NCI-H2029 treated with DMSO at 0.1 percent for 48 hours (cell line): ENCODE results near the gene PTPRN2.
"Not testable (repeated sequence)": the region's sequence is repeated elsewhere in the genome, so short reads cannot be mapped to it uniquely, and the experiment has no call there.

Experiments
- DNase-seq: peaks from one replicate; lab custom pipeline; 2025; lab: John Stamatoyannopoulos, UW

The PTPRN2 gene

DNA sequence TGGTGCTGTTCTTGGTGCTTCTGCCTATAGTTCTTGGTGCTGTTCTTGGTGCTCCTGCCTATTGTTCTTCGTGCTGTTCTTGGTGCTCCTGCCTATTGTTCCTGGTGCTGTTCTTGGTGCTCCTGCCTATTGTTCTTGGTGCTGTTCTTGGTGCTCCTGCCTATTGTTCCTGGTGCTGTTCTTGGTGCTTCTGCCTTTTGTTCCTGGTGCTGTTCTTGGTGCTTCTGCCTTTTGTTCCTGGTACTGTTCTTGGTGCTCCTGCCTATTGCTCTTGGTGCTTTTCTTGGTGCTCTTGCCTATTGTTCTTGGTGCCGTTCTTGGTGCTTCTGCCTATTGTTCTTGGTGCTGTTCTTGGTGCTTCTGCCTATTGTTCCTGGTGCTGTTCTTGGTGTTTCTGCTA, 71.1 kb downstream of the PTPRN2 start:
- no peak for DNase-seq

DNA sequence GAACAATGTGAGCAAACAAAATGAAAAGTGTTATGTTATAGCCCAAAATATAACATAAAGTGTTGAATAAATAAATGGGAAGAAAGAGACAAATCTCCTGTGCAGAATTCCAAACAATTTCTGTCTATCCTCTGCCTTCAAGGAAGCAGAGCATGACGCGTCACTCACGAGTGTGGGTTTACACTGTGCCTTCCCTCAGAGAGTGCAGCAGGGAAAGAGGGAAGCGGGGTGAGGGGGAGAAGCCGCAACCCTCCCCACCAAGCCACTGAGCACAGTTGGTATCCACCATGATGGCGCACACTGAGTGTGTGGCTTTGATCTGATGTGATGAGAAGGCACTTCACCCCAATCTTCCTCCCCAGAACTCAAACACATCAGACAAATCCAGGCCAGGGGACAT, 74.8 kb downstream of the PTPRN2 start:
- no peak for DNase-seq

GRCh38 chr7:158512042-158512441, 75.6 kb downstream of the PTPRN2 start:
- no peak for DNase-seq

DNA sequence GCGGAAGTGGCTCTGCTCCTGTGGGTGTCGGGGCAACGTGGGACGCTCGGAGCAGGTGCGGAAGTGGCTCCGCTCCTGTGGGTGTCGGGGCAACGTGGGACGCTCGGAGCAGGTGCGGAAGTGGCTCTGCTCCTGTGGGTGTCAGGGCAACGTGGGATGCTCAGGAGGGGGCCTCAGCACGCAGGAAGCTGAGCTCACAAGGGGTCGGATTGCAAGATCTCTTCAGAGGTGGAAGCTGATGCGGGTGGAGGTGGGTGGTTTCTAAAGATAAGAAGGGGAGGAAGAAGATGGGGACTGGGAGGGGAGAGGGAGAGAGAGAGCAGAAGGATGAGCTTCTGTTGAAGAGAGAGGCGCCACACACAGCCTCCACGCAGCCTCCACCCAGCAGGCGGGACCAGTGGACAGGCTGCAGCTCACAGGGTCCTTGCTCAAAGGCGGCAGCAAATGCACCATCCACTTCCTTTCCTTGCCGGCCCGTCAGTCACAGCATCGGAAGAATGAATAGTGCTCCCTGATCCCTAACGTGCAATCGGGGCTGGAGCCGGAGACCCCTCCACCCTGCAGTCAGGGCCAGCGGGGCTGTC, 78.7 kb downstream of the PTPRN2 start:
- no peak for DNase-seq

- not testable (repeated sequence) for DNase-seq
Observed at GRCh38 chr7:158508321-158508720, 79.3 kb downstream of the PTPRN2 start.

GRCh38 chr7:158507917-158508316, 79.7 kb downstream of the PTPRN2 start:
- no peak for DNase-seq

DNA sequence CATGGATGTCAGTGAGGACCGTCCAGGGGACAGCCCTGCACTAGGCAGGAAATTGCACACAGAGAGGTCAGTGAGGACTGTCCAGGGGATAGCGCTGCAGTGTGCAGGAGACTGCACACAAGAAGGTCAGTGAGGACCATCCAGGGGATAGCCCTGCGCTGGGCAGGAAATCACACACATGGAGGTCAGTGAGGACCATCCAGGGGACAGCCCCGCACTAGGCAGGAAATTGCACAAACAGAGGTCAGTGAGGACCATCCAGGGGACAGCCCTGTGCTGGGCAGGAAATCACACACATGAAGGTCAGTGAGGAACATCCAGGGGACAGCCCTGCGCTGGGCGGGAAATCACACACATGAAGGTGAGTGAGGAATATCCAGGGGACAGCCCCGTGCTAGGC, 80.4 kb downstream of the PTPRN2 start:
- not testable (repeated sequence) for DNase-seq

GRCh38 chr7:158506626-158507025, 81.0 kb downstream of the PTPRN2 start:
- DNase-seq = no peak

GRCh38 chr7:158505683-158506082, 81.9 kb downstream of the PTPRN2 start:
- DNase-seq = no peak

DNA sequence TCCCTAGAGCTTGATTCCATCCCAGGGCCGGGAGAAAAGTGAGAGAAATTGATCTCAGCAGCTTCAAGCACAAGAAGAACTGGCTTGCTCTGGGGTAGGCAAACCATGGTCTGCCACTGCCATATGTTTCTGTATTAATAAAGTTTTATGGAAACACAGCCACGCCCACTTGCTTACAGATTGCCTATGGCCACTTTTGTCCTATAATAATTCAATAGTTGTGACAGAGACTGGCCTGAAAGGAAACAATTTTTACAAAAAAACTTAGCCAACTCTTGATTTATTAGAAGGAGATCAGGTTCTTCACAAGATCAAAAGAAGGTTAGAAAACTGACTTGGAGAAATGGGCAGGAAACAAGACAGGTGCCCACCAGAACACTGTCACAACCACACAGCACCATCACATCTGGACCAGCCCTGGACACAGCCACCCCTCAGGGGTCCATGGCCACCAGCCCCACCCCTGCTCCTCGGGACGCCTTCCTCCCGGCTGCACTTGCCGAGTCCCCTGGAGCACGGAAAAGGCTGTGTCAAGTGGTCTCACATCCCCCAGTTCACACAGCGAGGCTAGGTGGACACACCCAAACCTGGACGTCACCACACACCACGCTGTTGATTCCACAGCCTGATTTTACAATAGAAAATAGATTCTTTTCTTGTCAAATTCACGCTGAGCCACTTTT, 85.4 kb downstream of the PTPRN2 start:
- no peak for DNase-seq

DNA sequence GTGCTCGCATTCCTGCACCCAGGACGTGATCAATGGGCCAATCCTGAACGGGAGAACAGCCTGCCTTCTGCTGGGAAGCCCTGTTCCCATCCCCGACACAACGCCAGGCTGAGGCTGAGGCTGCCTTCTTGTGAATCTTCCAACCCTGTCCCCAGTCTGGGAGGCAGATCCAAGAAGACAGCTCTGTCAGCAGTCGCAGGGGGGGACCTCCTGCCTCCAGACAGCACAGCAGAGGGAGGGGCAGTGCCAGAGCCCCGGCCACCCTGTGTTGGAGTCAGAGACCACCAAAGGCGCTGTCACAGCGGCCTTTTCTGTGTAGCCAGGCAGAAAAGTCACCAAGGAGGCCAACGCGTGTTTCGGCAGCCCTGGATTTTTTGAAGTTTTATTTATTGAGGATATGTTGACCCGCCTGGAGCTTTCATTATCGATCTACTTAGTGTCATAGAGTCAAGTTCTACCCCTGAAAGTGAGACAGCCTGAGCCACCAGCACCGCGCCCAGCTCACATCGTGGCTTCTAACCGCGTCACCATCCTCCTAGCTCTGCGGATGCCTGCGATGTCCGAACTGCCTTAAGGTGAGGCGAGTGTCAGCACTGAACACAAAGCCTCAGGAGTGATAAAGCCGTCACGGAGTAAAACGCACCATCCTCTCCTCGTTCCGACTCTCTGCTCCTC, 86.1 kb downstream of the PTPRN2 start:
- no peak for DNase-seq

DNA sequence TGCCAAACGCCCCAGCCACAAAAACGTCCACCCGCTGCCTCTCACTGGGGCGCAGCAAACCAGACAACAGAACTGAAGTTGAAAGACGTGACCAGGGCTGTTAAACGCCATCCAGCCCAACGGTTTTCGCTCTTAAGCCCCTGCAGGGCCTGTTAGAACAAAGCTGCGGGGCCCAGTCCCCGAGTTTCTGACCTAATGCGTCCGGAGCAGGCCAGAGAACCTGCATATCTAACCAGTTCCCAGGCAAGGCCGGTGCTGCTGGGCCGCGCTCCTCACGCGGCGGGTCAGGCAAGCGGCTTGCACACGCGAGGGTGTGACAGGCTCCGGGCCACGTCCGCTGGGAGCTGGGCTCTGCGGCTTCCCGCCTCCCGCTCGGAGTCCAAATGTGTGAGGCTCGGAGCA, 87.0 kb downstream of the PTPRN2 start:
- DNase-seq = no peak

- DNase-seq = no peak
Observed at GRCh38 chr7:158499082-158499455, 88.6 kb downstream of the PTPRN2 start.

- no peak for DNase-seq
Observed at GRCh38 chr7:158498443-158499081, 89.1 kb downstream of the PTPRN2 start.

DNA sequence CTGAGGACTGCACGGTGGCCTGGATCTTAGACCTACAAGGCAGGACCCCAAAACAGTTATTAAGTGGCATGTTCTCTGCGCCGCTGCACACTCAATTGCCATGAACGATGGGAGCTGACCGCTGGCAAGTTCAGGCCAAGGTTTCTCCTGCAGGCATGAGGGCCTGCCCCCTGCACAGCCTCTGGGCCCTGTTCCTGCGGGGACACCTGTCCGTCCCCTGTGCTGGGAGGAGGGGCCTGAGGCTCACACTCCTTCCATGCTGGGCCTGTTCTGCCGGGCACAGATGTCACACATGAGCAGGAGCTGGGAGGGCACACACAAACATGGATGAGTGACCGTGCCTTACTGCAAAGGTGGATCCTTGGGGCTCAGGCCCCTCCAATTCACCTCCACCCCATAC, 90.0 kb downstream of the PTPRN2 start:
- DNase-seq = no peak

- peak; percentile 17 for DNase-seq
Observed at GRCh38 chr7:158495786-158496185, 91.8 kb downstream of the PTPRN2 start.

- no peak for DNase-seq
Observed at GRCh38 chr7:158495216-158495615, 92.4 kb downstream of the PTPRN2 start.

- no peak for DNase-seq
Observed at GRCh38 chr7:158494643-158495042, 93.0 kb downstream of the PTPRN2 start.

DNA sequence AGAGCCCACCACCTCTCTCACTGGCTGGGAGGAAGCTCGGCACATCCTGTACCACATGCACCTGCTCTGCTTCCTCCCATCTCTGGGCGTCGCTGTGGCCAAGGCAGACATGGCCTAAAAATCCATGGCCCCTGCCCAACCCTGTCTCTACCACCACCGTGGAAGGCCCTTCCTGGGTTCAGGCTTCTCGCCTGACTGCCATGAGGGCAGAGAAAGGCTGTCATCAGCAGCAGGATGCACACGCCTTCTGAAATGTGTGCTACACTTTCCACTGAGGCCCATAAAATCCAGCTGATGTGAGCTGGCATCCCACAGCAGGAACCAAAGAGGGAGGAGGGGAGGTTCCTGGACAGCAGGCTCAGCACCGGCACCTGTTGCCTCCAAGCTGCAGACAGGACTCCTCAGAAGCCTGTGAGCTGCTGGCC, 93.4 kb downstream of the PTPRN2 start:
- DNase-seq = no peak

GRCh38 chr7:158492367-158492764, 95.3 kb downstream of the PTPRN2 start:
- no peak for DNase-seq

GRCh38 chr7:158491094-158491493, 96.5 kb downstream of the PTPRN2 start:
- DNase-seq = no peak

- DNase-seq = no peak
Observed at GRCh38 chr7:158490171-158490782, 97.3 kb downstream of the PTPRN2 start.
